CD4-positive, alpha-beta T cell treated with Interleukin-12 subunit alpha and Interleukin-12 subunit beta, for 1 hour (primary cell): ENCODE measurements around the gene AACS.
A peak's percentile ranks its signal among the peaks of the same experiment; 100 is the strongest.
"Not testable (repeated sequence)": the region's sequence is repeated elsewhere in the genome, so short reads cannot be mapped to it uniquely, and the experiment has no call there.

Experiments
- DNase-seq: peaks from one replicate; pipeline ENCODE4 v3.0.0-alpha.2; 2020

Gene AACS

GRCh38 chr12:125065021-125065918, at the start of gene AACS:
AACS (plus strand) TSS chr12:125065435; CDS start chr12:125065585, 150 bp downstream.
- peak; percentile 80 for DNase-seq

DNA sequence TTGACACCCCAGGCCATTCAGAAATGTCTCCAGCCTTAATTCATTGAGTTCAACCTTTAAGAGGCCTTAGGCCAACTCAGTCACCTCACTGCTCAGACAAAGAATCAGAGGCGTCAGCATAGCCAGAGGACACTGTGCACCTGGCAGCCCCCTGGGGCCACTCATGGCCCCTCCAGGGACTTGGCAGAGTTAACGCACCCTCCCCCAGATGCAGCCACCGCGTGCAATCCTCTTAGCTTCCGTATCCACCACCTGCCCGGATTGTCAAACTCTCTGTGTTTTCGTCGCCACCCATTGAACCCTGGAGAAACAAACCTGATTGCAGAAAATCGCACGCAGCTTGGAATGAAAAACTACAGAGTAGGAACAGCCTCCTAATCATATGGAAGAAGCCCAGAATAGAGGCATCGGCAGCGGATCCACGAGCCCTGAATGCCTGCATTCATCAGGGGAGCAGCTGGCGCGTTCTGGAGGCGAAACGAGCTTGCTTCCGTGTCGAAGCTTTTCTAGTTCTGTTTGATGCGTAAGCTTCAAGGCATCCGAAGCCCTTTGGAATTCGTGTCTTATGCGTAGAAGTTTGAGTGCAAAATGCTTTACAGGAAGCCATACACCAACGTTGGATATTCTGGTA, 49.4 kb upstream of the AACS start:
- DNase-seq: no peak

DNA sequence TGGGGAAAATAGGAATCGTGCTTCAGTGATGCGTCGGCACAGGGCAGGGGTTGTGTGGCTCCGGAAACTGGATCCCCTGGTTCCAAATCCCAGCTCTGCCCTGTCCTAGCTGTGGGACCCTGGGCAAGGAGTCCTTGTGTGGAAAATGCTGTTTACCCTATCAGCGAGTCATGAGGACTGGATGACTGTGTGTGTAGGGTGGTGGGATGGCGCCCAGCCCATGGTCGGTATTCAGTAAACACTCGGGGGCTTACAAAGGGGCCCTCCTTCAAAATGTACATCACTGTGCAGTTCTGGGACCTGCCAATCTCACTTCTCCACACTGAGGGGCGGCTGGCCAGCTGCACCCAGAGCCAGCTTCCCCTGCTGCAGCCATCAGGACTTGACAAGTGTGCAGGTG, 47.4 kb upstream of the AACS start:
- no peak for DNase-seq

DNA sequence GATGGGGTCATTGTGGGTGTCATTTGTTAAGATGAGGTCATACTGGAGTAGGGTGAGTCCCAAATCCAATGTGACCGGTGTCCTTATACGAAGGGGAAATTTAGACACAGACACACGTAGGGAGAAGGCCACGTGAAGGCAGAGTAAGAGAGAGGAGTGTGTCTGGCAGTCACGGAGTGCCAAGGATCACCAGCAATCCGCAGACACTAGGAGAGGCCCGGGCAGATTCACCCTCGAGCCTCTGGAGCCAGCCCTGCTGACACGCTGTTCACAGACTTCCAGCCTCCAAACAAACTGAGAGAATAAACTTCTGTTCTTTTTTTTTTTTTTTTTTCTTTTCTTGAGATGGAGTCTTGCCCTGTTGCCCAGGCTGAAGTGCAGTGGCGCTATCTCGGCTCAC, 46.9 kb upstream of the AACS start:
- DNase-seq: no peak

GRCh38 chr12:125021096-125021495, 44.1 kb upstream of the AACS start:
- DNase-seq: no peak

GRCh38 chr12:125021771-125022170, 43.5 kb upstream of the AACS start:
- DNase-seq: no peak

- no peak for DNase-seq
These were observed 42.2 kb upstream of the AACS start for GRCh38 chr12:125023065-125023464.

DNA sequence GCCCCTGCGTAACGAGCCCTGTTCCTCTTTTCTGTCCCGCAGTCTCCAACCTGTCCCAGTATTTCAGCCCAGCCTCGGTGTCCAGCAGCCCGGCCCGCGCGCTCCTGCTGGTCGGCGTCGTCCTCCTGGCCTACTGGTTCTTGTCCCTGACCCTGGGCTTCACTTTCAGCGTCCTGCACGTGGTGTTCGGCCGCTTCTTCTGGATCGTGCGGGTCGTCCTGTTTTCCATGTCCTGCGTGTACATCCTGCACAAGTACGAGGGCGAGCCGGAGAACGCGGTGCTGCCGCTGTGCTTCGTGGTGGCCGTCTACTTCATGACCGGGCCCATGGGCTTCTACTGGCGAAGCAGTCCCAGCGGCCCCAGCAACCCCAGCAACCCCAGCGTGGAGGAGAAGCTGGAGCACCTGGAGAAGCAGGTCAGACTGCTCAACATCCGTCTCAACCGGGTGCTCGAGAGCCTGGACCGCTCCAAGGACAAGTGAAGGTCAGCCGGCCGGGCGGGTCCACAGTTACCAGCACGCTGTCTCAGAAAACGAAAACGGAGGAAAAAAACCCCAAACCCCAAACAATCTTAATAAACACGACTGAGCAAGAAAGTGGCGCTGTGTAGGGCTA, 40.2 kb upstream of the AACS start:
- no peak for DNase-seq

- DNase-seq: no peak
These were observed 39.5 kb upstream of the AACS start for GRCh38 chr12:125025606-125026235.

DNA sequence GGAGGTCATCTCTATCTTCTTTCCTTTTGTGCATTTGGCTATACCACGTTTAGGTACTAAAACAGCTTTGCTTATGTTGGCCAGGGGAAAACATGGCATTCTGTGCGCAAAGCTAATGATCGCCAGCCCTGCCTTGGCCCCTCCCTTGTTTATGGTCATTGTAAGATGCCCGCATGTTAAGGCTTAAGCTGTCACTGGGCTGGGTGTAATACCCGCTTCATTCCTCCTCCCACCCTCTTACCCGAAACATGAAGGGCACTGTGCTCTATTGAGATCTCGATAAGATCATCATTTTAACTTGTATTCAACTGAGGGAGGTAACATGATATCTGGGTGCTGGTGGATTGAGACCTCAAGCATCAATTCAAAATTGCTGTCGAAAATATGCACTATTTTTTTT, 37.1 kb upstream of the AACS start:
- no peak for DNase-seq

- DNase-seq: no peak
These were observed 35.4 kb upstream of the AACS start for GRCh38 chr12:125029761-125030358.

- not testable (repeated sequence) for DNase-seq
These were observed 33.8 kb upstream of the AACS start for GRCh38 chr12:125031471-125031870.

- DNase-seq: no peak
These were observed 32.6 kb upstream of the AACS start for GRCh38 chr12:125032466-125033152.

DNA sequence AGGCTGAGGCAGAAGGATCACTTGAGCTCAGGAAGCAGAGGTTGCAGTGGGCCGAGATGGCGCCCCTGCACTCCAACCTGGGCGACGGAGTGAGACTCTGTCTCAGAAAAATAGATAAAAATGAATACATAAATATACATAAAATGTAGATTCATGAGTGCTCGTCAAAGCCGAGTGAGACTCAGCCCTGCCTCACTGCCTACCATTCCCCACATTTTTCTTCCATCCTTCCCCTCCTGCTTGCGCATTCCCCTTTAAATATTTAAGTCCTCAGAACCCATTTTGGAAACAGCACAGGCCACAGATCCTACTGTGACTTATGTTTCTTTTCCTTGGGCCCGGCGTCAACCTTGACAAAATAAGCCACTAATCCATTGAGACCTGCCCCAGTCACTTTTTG, 31.9 kb upstream of the AACS start:
- no peak for DNase-seq

DNA sequence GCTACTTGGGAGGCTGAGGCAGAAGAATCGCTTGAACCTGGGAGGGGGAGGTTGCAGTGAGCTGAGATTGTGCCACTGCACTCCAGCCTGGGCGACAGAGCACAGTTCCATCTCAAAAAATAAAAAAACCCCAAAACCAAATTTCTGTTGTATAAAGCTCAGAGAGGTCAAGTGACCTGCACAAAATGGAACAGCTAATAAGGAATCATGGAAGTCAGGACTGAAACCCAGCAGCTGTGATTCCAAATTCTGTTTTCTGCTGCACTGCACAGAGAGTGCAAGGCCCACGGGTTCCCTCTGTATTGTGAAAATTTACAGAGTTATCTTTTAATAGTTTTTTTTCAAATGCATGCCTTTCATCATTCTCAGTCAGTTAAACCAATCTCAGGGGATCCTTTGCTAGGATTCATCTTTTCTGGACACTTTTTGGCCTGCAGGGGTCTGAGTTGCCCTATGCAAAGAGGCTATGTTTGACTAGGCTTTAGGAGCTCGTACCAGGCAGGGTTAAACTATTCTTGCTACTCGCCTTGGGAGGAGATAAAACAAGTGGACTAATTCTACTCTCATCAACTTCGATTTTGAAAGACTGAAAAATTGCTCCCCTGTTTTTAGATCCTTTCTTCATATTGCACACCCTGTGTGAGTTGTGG, 26.1 kb upstream of the AACS start:
- DNase-seq: no peak

- no peak for DNase-seq
These were observed 16.2 kb upstream of the AACS start for GRCh38 chr12:125049093-125049458.

DNA sequence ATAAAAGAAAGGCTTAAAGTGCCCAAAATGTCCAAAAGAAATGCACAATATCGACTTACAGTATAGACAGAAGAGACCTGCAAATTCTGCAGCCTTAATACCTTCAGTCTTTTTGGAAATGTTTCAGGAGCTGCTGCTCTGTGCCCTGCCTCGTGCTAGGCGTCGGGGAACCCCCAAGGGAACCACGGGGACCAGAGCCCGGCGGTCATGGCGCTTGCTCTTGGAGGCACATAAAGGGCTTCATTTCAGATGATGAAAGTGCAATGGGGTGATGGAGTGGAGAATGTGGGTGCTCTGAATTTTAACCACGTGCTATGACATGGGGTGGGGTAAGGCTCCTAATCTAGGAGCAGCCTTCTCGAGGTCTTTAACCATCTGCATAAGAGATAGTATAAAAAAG, 14.8 kb upstream of the AACS start:
- DNase-seq: no peak

GRCh38 chr12:125050868-125051267, 14.4 kb upstream of the AACS start:
- no peak for DNase-seq

- DNase-seq: no peak
These were observed 11.4 kb upstream of the AACS start for GRCh38 chr12:125053821-125054220.

DNA sequence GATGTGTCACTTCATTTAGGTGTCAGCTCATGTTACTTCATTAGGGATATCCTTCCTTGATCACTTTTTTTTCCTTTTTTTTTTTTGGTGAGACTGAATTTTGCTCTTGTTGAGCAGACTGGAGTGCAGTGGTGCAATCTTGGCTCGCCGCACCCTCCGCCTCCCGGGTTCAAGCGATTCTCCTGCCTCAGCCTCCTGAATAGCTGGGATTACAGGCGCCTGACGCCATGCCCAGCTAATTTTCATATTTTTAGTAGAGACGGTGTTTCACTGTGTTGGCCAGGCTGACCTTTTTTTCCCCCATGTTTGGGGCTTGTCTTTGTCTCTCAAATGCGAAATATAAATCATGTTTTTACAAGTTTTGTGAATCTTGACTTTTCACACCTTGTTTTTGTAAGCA, 9.6 kb upstream of the AACS start:
- DNase-seq: no peak

DNA sequence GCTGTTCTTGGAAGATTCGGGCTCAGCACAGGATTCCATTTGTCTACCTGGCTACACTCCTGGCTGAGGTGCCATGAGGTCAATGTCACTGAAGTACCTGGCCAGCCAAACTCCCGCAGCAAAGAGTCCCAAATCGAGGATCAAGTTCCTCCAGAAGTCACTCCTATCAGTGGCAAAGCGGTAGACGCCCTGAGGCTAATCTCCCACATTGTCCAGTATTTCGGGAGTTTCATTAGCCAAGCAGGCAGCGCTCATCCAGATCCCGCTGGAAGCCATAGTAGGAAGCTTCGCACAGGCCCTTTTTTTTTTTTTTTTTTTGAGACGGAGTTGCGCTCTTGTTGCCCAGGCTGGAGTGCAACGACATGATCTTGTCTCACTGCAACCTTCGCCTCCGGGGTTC, 8.9 kb upstream of the AACS start:
- DNase-seq: no peak

DNA sequence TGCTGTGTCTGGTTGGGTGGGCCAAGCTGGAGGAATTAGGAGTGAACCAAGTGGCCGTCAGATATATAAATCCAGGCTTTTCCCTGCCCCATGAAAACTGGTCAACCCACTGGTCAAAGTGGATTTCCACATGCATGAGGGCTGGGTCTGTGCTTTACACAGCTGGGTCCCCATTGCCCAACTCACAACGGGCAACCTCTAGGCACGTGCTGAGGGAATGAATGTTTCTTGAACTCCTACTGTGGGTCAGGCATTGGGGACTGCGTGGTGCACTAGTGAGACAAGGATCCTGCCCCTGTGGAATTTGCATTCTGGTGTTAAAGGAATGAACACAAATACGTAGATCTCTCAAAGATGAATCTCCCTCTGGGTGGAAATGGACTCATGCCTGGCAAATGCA, 7.5 kb upstream of the AACS start:
- no peak for DNase-seq
